Breast epithelium (tissue), 4 donors: ENCODE results near the gene MDFI. TPM values are rescaled to one million over a fixed set of nuclear protein-coding genes. Genes with fewer than 3 reads are reported as not detected.

ENCODE experiments used
- DNase-seq, 2 donors: peaks; one replicate each; pipeline ENCODE4 v3.0.0-alpha.2; 2019; ENCODE audit warnings: low spot score in 2 of 2
- H3K27ac ChIP-seq, 2 donors: fragments of 200-600 bp; sonication (generic) in 1 of 2; one replicate each; pipeline ENCODE4 v1.5.1; 2016 to 2019; ENCODE audit warnings: mild to moderate bottlenecking in 1 of 2
- H3K27me3 ChIP-seq, 2 donors: fragments of 200-600 bp; sonication (generic) in 1 of 2; one replicate each; pipeline versions ENCODE4 v1.5.1 to v1.6.0; 2017 to 2019; ENCODE audit warnings: control low read depth in 1 of 2, mild to moderate bottlenecking in 1 of 2
- H3K36me3 ChIP-seq: fragments of 200-600 bp; one replicate; pipeline ENCODE4 v1.5.1; 2019
- H3K4me1 ChIP-seq, 2 donors: fragments of 200-600 bp; sonication (generic); one replicate each; pipeline ENCODE4 v1.5.1; 2016 to 2019; ENCODE audit warnings: control low read depth in 1 of 2
- H3K4me3 ChIP-seq, 3 donors: fragments of 200-600 bp; sonication (generic); 1 replicate in 2 of 3; 2 replicates in 1 of 3; pipeline ENCODE4 v1.5.1; 2016 to 2019; ENCODE audit warnings: mild to moderate bottlenecking in 3 of 3, moderate library complexity in 2 of 3
- H3K9me3 ChIP-seq, 2 donors: fragments of 200-600 bp; sonication (generic) in 1 of 2; one replicate each; pipeline ENCODE4 v1.5.1; 2016 to 2019; ENCODE audit warnings: control low read depth in 1 of 2
- CTCF ChIP-seq, 3 donors: fragments of 450-650 bp; IDR thresholded peaks; one replicate each; pipeline ENCODE4 v1.5.1; 2016 to 2017; ENCODE audit warnings: antibody characterized with exemption in 3 of 3, mild to moderate bottlenecking in 3 of 3, moderate library complexity in 3 of 3
- POLR2A ChIP-seq: fragments of 450-650 bp; IDR thresholded peaks from one replicate; pipeline ENCODE4 v1.6.1; 2016; ENCODE audit warnings: antibody characterized with exemption, mild to moderate bottlenecking, moderate library complexity
- POLR2AphosphoS5 ChIP-seq, 3 donors: sonication (generic); formaldehyde crosslinking; IDR thresholded peaks; one replicate each; pipeline ENCODE4 v1.6.1; 2017; ENCODE audit warnings: antibody characterized with exemption in 3 of 3
- intact Hi-C: fragments of 100-400 bp; cut with DNase I; formaldehyde crosslinking; loops from one replicate; pipeline ENCODE4 v1.15.1; 2023; ENCODE audit warnings: low total_unique reads
- total RNA-seq, 3 donors: library from RNA; depleted of rRNA; stranded (reverse); fragments of >200 nt; gene quantifications; one replicate each; pipeline ENCODE4 v1.1.0, GENCODE V29; 2016

The MDFI gene
- total RNA-seq, 3 donors from 2014 or later = 26.7 to 75.8 (median 36.1) TPM

GRCh38 chr6:41626917-41627316 is 11.4 kb upstream of the MDFI start:
- no peak overlapping the region for H3K4me3 ChIP-seq
- no peaks in the 10 kb centered on the region for H3K9me3 ChIP-seq
- H3K27ac ChIP-seq = peak overlapping the region; percentile 0 to 19
- no peaks in the 10 kb centered on the region for H3K4me1 ChIP-seq
- no peaks in the 10 kb centered on the region for H3K27me3 ChIP-seq
- H3K36me3 ChIP-seq = no peaks in the 10 kb centered on the region
- no peak for TF ChIP-seq POLR2AphosphoS5 (IDR thresholded peaks at IDR 0.05)
- no peak for TF ChIP-seq POLR2A
- TF ChIP-seq CTCF (IDR thresholded peaks at IDR 0.05) = no peak
- intact Hi-C loops = no loop called here
- no peak for DNase-seq

GRCh38 chr6:41629128-41629527 is 9.1 kb upstream of the MDFI start:
- no peaks in the 10 kb centered on the region for H3K36me3 ChIP-seq
- no peak overlapping the region for H3K4me3 ChIP-seq
- H3K27ac ChIP-seq = no peak overlapping the region
- no peaks in the 10 kb centered on the region for H3K27me3 ChIP-seq
- intact Hi-C loops = no loop called here
- TF ChIP-seq CTCF (IDR thresholded peaks at IDR 0.05) = no peak
- TF ChIP-seq POLR2AphosphoS5 (IDR thresholded peaks at IDR 0.05) = no peak
- TF ChIP-seq POLR2A = no peak
- no peak for DNase-seq
- no peaks in the 10 kb centered on the region for H3K4me1 ChIP-seq
- no peaks in the 10 kb centered on the region for H3K9me3 ChIP-seq

GRCh38 chr6:41630069-41630468 is 8.2 kb upstream of the MDFI start:
- intact Hi-C loops = no loop called here
- DNase-seq = no peak
- no peaks in the 10 kb centered on the region for H3K4me1 ChIP-seq
- H3K4me3 ChIP-seq = no peak overlapping the region
- TF ChIP-seq CTCF (IDR thresholded peaks at IDR 0.05) = no peak
- TF ChIP-seq POLR2A = no peak
- TF ChIP-seq POLR2AphosphoS5 (IDR thresholded peaks at IDR 0.05) = no peak
- no peaks in the 10 kb centered on the region for H3K27me3 ChIP-seq
- no peak overlapping the region for H3K27ac ChIP-seq
- H3K36me3 ChIP-seq = no peaks in the 10 kb centered on the region
- H3K9me3 ChIP-seq = no peaks in the 10 kb centered on the region

GRCh38 chr6:41630946-41631345 is 7.3 kb upstream of the MDFI start:
- Histone ChIP-seq H3K27ac (no peak overlapping the region), H3K4me1 (no peaks in the 10 kb centered on the region), H3K9me3 (no peaks in the 10 kb centered on the region), H3K27me3 (no peaks in the 10 kb centered on the region), H3K36me3 (no peaks in the 10 kb centered on the region), H3K4me3 (no peak overlapping the region)
- TF ChIP-seq POLR2A (no peak), CTCF (IDR thresholded peaks at IDR 0.05) (no peak), POLR2AphosphoS5 (IDR thresholded peaks at IDR 0.05) (no peak)
- intact Hi-C loops = no loop called here
- DNase-seq = no peak

GRCh38 chr6:41633056-41633634 is 5.1 kb upstream of the MDFI start:
- Histone ChIP-seq H3K27me3 (peaks cover 0 to 4% of the 10 kb centered on the region in 2 donors), H3K27ac (no peak overlapping the region), H3K36me3 (no peaks in the 10 kb centered on the region), H3K4me1 (no peaks in the 10 kb centered on the region), H3K9me3 (no peaks in the 10 kb centered on the region), H3K4me3 (no peak overlapping the region)
- intact Hi-C loops = no loop called here
- DNase-seq = no peak
- TF ChIP-seq POLR2AphosphoS5 (IDR thresholded peaks at IDR 0.05) = no peak

- intact Hi-C loops = no loop called here
- H3K36me3 ChIP-seq = no peaks in the 10 kb centered on the region
- no peak overlapping the region for H3K27ac ChIP-seq
- no peak for DNase-seq
- H3K27me3 ChIP-seq = peaks cover 0 to 4% of the 10 kb centered on the region in 2 donors
- no peak for TF ChIP-seq POLR2AphosphoS5 (IDR thresholded peaks at IDR 0.05)
- no peak for TF ChIP-seq CTCF (IDR thresholded peaks at IDR 0.05)
- no peak for TF ChIP-seq POLR2A
- no peaks in the 10 kb centered on the region for H3K4me1 ChIP-seq
- H3K9me3 ChIP-seq = no peaks in the 10 kb centered on the region
- no peak overlapping the region for H3K4me3 ChIP-seq
Measured at GRCh38 chr6:41634657-41635056, 3.6 kb upstream of the MDFI start.
